ENCODE data around the gene CHRM3.

Gene CHRM3

DNA sequence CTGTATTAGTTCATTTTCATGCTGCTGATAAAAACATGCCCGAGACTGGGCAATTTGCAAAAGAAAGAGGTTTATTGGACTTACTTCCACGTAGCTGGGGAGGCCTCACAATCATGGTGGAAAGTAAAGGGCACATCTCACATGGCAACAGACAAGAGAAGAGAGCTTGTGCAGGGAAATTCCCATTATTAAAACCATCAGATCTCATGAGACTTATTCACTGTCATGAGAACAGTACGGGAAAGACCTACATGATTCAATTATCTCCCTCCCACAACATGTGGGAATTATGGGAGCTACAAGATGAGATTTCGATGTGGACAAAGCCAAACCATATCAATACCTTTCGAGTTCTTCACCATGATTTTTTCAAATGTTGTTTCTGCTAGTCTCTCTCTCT is 3.7 kb upstream of the CHRM3 start:
- H3K4me3 ChIP-seq (ENCODE audit: low read depth, low read length): no peak overlapping the region
- TF ChIP-seq, protein P1, sequence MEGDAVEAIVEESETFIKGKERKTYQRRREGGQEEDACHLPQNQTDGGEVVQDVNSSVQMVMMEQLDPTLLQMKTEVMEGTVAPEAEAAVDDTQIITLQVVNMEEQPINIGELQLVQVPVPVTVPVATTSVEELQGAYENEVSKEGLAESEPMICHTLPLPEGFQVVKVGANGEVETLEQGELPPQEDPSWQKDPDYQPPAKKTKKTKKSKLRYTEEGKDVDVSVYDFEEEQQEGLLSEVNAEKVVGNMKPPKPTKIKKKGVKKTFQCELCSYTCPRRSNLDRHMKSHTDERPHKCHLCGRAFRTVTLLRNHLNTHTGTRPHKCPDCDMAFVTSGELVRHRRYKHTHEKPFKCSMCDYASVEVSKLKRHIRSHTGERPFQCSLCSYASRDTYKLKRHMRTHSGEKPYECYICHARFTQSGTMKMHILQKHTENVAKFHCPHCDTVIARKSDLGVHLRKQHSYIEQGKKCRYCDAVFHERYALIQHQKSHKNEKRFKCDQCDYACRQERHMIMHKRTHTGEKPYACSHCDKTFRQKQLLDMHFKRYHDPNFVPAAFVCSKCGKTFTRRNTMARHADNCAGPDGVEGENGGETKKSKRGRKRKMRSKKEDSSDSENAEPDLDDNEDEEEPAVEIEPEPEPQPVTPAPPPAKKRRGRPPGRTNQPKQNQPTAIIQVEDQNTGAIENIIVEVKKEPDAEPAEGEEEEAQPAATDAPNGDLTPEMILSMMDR (IDR thresholded peaks at IDR 0.05; ENCODE audit: borderline replicate concordance, insufficient read depth, low read depth, low read length): no peak

DNA sequence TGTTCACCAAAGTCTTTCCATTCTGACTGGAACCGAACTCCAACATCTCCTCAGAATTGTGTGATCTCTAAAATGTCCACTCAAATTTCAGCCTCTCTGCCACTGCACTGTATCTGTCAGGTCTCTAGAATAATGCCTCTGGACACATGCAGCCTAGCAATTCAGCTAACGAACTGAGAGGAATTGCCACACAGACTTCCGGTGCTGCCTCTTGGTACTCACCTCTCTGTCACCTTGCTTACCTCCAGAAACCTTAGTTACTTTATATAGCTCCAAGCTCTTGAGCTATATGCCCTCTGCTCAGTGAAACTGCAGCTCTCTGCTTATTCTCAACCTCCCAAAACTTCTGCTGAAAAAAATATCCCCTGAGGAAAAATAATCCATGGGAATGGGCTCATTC is 2.7 kb upstream of the CHRM3 start:
- no peak overlapping the region for H3K4me3 ChIP-seq (ENCODE audit: low read depth, low read length)
- TF ChIP-seq, protein P1 (IDR thresholded peaks at IDR 0.05; ENCODE audit: borderline replicate concordance, insufficient read depth, low read depth, low read length): no peak

DNA sequence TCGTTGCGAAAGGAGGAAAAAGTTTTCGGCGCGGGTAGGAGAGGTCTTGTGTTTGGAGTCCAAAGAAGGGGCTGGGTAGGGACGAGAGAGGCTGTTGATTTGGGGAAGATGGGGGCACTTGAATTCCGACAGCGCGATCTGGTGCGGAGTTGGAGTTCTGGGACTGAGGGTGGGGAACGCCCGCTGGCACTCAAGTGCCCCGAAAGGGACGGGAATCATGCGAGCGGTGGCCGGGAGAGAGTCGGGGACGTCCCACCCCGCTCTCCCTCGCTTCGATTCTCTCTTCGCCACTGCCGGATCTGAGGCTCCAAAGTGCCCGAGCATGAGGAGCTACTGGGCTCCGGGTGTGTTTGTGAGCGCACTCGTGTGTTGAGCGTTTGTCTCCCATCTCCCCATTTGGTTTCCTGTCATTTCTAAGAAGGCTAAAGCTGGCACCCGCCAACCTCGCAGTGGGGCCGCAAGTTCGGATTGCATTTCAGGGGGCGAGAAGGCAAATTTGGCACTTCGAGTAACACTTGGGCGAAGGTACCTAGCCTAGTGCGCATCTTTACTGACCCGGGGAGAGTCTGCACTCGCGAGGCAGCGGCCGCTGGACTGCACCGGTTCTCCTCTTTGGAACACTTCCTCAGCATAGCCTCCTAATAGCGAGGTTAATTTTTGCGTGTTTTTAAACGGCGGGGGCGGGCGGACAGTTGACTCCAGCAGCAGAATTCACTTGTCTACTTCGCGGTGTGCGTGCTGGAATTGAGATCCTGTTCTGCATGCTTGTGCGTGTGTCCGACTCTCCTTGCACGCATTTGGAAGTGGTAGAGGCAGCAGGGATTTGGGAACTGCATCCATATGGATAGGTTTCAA is 1.2 kb downstream of the CHRM3 start:
- TF ChIP-seq, protein P1 (IDR thresholded peaks at IDR 0.05; ENCODE audit: borderline replicate concordance, insufficient read depth, low read depth, low read length): no peak
- H3K4me3 ChIP-seq (ENCODE audit: low read depth, low read length): no peak overlapping the region

DNA sequence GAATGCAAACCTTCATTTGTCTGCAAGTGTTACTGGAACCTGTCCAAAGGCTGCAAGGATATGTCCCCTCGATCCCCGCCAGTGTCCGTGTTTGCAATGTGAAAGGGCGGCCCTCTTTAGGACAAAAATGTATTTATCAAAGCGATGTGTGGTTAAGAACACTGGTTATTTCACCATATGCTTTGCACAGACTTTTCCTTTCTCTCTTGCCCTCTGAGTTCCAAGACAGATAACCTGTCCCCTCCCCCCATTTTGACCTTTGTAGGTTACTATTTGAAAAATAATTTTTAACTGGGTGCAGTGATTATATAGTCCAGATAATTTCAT is 1.8 kb downstream of the CHRM3 start:
- TF ChIP-seq, protein P1 (IDR thresholded peaks at IDR 0.05; ENCODE audit: borderline replicate concordance, insufficient read depth, low read depth, low read length): no peak
- no peak overlapping the region for H3K4me3 ChIP-seq (ENCODE audit: low read depth, low read length)

DNA sequence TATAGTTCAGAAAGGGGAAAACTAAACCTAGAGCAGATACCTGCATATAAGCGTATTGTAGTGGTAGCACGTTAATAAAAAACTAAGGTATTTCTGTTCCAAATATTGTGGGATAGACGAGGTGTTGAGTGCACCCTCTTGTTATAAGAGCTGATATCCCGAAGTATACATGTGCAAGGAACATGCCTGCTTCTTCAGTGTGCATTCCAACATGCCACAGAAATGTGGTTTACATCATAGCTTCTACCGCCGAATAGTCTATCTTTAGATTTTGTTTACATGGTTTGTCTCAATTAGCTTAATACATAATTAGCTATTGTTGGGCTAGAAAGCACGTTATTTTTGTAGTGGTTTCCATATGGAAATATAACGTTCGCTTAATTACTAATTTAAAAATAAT is 2.2 kb downstream of the CHRM3 start:
- no peak overlapping the region for H3K4me3 ChIP-seq (ENCODE audit: low read depth, low read length)
- TF ChIP-seq, protein P1 (IDR thresholded peaks at IDR 0.05; ENCODE audit: borderline replicate concordance, insufficient read depth, low read depth, low read length): no peak

DNA sequence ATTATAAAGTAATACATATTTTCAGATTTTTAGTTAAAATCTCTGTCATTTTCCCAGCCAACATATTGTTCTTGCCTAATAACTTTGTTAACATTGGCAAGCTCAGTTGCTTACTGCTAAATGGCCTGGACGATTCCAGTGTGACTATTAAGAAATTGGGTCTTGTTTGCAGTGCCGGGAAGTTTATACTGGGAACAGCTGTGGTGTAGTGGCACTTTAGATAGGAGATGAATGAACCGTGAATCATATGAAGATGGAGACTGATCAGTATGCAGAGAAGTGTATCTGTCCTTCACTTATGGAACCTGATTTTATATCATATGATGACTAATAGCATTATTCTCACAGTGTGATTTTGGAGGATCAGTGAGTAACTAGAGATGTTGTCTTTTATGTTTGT is 3.3 kb downstream of the CHRM3 start:
- TF ChIP-seq, protein P1 (IDR thresholded peaks at IDR 0.05; ENCODE audit: borderline replicate concordance, insufficient read depth, low read depth, low read length): no peak
- no peak overlapping the region for H3K4me3 ChIP-seq (ENCODE audit: low read depth, low read length)

DNA sequence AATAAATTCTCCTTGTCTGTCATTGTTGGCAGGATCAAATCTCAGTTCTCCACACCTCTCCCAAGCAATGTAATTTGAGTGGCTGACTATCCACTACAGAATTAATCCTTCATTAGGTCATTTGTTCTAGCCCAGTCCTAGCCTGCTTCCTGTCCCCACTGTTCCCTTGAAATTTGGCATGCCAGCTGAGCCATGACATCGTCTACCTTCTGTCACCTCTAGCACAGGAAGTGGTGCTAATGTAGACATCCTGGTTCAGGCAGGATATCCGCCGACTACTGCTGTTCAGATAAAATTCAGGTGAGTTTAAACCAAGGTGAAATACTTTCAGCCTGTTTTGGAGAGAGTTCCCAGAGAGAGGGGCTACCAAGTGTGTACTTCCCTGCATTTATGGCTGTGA is 5.9 kb downstream of the CHRM3 start:
- no peak overlapping the region for H3K4me3 ChIP-seq (ENCODE audit: low read depth, low read length)
- TF ChIP-seq, protein P1 (IDR thresholded peaks at IDR 0.05; ENCODE audit: borderline replicate concordance, insufficient read depth, low read depth, low read length): no peak
